ENCODE results near the gene BBS9.

Gene BBS9

DNA sequence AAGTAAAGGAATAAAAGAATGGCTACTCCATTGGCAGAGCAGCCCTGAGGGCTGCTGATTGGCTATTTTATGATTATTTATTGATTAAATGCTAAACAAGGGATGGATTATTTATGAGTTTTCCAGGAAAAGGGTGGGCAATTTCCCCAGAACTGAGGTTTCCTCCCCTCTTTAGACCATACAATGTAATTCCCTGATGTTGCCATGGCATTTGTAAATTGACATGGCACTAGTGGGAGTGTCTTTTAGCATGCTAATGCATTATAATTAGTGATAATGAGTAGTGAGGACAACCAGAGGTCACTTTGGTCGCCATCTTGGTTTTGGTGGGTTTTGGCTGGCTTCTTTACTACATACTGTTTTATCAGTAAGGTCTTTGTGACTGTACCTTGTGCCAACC lies 55.5 kb downstream of the BBS9 start:
- Histone ChIP-seq H3K36me3 (ENCODE audit: low read length) (no peaks in the 10 kb centered on the region), H3F3A (ENCODE audit: insufficient read depth) (no peaks in the 10 kb centered on the region), H2AFZ (ENCODE audit: low read depth, low read length, severe bottlenecking) (no peak overlapping the region), H3K4me2 (ENCODE audit: low read depth, low read length, poor library complexity, severe bottlenecking) (no peak overlapping the region), H3K9me2 (replicated peaks; ENCODE audit: insufficient read depth, low read length) (no peaks in the 10 kb centered on the region), H3K27ac (ENCODE audit: low read depth, low read length) (no peak overlapping the region), H3K27me3 (ENCODE audit: low read length) (no peaks in the 10 kb centered on the region), H3K79me2 (ENCODE audit: insufficient read depth, low read length) (no peaks in the 10 kb centered on the region), H3K4me3 (ENCODE audit: insufficient read depth, low read length, poor library complexity, severe bottlenecking) (no peak overlapping the region), H3K9me3 (ENCODE audit: insufficient read depth, low read length) (no peaks in the 10 kb centered on the region), H4K20me1 (ENCODE audit: low read depth, low read length) (no peaks in the 10 kb centered on the region), H3K9ac (ENCODE audit: low read length) (no peak overlapping the region)
- TF ChIP-seq, protein P1, sequence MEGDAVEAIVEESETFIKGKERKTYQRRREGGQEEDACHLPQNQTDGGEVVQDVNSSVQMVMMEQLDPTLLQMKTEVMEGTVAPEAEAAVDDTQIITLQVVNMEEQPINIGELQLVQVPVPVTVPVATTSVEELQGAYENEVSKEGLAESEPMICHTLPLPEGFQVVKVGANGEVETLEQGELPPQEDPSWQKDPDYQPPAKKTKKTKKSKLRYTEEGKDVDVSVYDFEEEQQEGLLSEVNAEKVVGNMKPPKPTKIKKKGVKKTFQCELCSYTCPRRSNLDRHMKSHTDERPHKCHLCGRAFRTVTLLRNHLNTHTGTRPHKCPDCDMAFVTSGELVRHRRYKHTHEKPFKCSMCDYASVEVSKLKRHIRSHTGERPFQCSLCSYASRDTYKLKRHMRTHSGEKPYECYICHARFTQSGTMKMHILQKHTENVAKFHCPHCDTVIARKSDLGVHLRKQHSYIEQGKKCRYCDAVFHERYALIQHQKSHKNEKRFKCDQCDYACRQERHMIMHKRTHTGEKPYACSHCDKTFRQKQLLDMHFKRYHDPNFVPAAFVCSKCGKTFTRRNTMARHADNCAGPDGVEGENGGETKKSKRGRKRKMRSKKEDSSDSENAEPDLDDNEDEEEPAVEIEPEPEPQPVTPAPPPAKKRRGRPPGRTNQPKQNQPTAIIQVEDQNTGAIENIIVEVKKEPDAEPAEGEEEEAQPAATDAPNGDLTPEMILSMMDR (IDR thresholded peaks at IDR 0.05; ENCODE audit: insufficient read depth, low read length, poor library complexity, severe bottlenecking), result no peak
- TF ChIP-seq EZH2phosphoT487 (conservative IDR thresholded peaks at IDR 0.05; ENCODE audit: low read length), result no peak

DNA sequence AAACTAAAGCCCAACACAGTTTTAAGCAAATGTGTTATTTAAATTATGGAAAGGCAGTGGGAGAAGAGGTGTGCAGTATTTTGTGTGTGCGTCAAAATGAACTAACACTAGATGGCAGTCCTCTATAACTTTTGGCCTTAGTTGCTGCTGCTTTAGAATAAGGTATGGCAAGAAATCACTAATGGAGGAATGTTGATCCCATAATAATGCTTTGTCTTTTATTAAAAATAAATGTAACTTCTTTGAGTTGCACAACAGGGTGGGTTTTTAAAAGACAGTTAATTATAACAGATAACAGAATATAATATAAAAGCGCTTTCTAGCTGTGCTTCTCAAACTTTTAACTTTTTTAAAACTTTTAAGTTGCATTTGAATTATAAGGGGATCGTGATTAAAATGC lies 56.4 kb downstream of the BBS9 start:
- H3K36me3 ChIP-seq (ENCODE audit: low read length), result no peaks in the 10 kb centered on the region
- no peak overlapping the region for H3K4me3 ChIP-seq (ENCODE audit: insufficient read depth, low read length, poor library complexity, severe bottlenecking)
- TF ChIP-seq EZH2phosphoT487 (conservative IDR thresholded peaks at IDR 0.05; ENCODE audit: low read length), result no peak
- TF ChIP-seq, protein P1 (IDR thresholded peaks at IDR 0.05; ENCODE audit: insufficient read depth, low read length, poor library complexity, severe bottlenecking), result peak; percentile 87
- H4K20me1 ChIP-seq (ENCODE audit: low read depth, low read length), result no peaks in the 10 kb centered on the region
- H3K27ac ChIP-seq (ENCODE audit: low read depth, low read length), result no peak overlapping the region
- no peak overlapping the region for H3K9ac ChIP-seq (ENCODE audit: low read length)
- H3F3A ChIP-seq (ENCODE audit: insufficient read depth), result no peaks in the 10 kb centered on the region
- H3K9me2 ChIP-seq (replicated peaks; ENCODE audit: insufficient read depth, low read length), result no peaks in the 10 kb centered on the region
- H3K9me3 ChIP-seq (ENCODE audit: insufficient read depth, low read length), result no peaks in the 10 kb centered on the region
- H3K27me3 ChIP-seq (ENCODE audit: low read length), result no peaks in the 10 kb centered on the region
- no peaks in the 10 kb centered on the region for H3K79me2 ChIP-seq (ENCODE audit: insufficient read depth, low read length)
- H3K4me2 ChIP-seq (ENCODE audit: low read depth, low read length, poor library complexity, severe bottlenecking), result no peak overlapping the region
- H2AFZ ChIP-seq (ENCODE audit: low read depth, low read length, severe bottlenecking), result no peak overlapping the region

DNA sequence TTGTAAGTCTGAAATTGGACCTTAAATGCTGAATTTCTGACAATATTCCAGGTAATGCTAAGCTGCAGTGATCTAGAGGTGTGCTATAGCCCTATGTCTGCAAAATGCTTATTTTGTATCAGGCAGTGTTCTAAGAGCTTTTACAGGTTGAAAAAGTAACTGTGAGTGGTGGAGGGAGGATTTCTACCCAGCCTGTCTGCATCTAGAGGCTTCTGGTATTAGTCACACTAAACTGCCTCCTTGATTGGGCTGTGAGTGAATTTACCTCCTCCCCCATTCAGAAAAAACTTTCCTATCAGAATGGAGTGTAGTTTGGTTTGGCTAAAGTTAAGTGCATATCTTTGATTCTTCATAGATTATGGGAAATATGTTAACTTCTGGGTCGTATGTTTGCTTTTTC lies 56.8 kb downstream of the BBS9 start:
- Histone ChIP-seq H3K27ac (ENCODE audit: low read depth, low read length) (no peak overlapping the region), H3F3A (ENCODE audit: insufficient read depth) (no peaks in the 10 kb centered on the region), H3K9me2 (replicated peaks; ENCODE audit: insufficient read depth, low read length) (no peaks in the 10 kb centered on the region), H3K9me3 (ENCODE audit: insufficient read depth, low read length) (no peaks in the 10 kb centered on the region), H3K79me2 (ENCODE audit: insufficient read depth, low read length) (no peaks in the 10 kb centered on the region), H3K36me3 (ENCODE audit: low read length) (no peaks in the 10 kb centered on the region), H3K4me2 (ENCODE audit: low read depth, low read length, poor library complexity, severe bottlenecking) (no peak overlapping the region), H3K9ac (ENCODE audit: low read length) (no peak overlapping the region), H3K27me3 (ENCODE audit: low read length) (no peaks in the 10 kb centered on the region), H3K4me3 (ENCODE audit: insufficient read depth, low read length, poor library complexity, severe bottlenecking) (no peak overlapping the region), H2AFZ (ENCODE audit: low read depth, low read length, severe bottlenecking) (no peak overlapping the region), H4K20me1 (ENCODE audit: low read depth, low read length) (no peaks in the 10 kb centered on the region)
- TF ChIP-seq, protein P1 (IDR thresholded peaks at IDR 0.05; ENCODE audit: insufficient read depth, low read length, poor library complexity, severe bottlenecking), result no peak
- no peak for TF ChIP-seq EZH2phosphoT487 (conservative IDR thresholded peaks at IDR 0.05; ENCODE audit: low read length)

All from SU-DHL-6 (cell line).